CD4-positive, alpha-beta T cell (primary cell): ENCODE results near the gene RNF44. TPM values are rescaled to one million over a fixed set of nuclear protein-coding genes. Genes with fewer than 3 reads are reported as not detected.

Experiments used
- ATAC-seq: fragments of 200-7000 bp; cut with Tn5 transposase; one replicate; pipeline ENCODE4 v1.10.0; 2022; ENCODE audit warnings: mild to moderate bottlenecking; ENCODE audit not compliant: poor library complexity
- CTCF ChIA-PET: fragments of 350-600 bp; sonication (Branson Sonifier 250); formaldehyde crosslinking; loops from one replicate; lab custom pipeline; 2021; ENCODE audit warnings: antibody characterized with exemption, inconsistent platforms; lab: Charles Lee
- POLR2A ChIA-PET: fragments of 350-600 bp; sonication (Branson Sonifier 250); formaldehyde crosslinking; loops from one replicate; lab custom pipeline; 2021; ENCODE audit warnings: antibody characterized with exemption, inconsistent platforms; lab: Charles Lee
- DNase-seq, 14 experiments: peaks; one replicate each; pipeline ENCODE4 v3.0.0-alpha.2; 2013 to 2020; ENCODE audit warnings: mixed read lengths in 2 of 14
- H3K27ac ChIP-seq, 2 donors: one replicate each; pipeline versions ENCODE4 v1.5.1 to v1.7.0; 2013; ENCODE audit warnings: low read length in 2 of 2, low read depth in 1 of 2, mild to moderate bottlenecking in 1 of 2
- H3K27me3 ChIP-seq, 2 experiments: 1 replicate in 1 of 2; 2 replicates in 1 of 2; pipeline versions ENCODE4 v1.6.1 to v1.7.0; 2013; ENCODE audit warnings: low read length in 2 of 2, control low read depth in 1 of 2, mild to moderate bottlenecking in 1 of 2, moderate library complexity in 1 of 2; ENCODE audit not compliant: insufficient read depth in 2 of 2, control insufficient read depth in 1 of 2
- H3K36me3 ChIP-seq: one replicate; pipeline ENCODE4 v1.6.1; 2013; ENCODE audit warnings: low read length, control low read depth; ENCODE audit not compliant: insufficient read depth
- H3K4me1 ChIP-seq: one replicate; pipeline ENCODE4 v1.6.1; 2013; ENCODE audit warnings: low read length, control low read depth; ENCODE audit not compliant: insufficient read depth
- H3K4me3 ChIP-seq: one replicate; pipeline ENCODE4 v1.5.1; 2013; ENCODE audit warnings: mild to moderate bottlenecking, low read length, moderate library complexity
- H3K9me3 ChIP-seq, 2 experiments: 1 replicate in 1 of 2; 2 replicates in 1 of 2; pipeline versions ENCODE4 v1.6.1 to v1.7.0; 2013; ENCODE audit warnings: low read length in 2 of 2, mild to moderate bottlenecking in 2 of 2, control low read depth in 1 of 2, moderate library complexity in 1 of 2; ENCODE audit not compliant: control insufficient read depth in 1 of 2, insufficient read depth in 1 of 2
- H3K27ac Mint-ChIP-seq: one replicate; pipeline ENCODE4 v1.8.0; 2020; ENCODE audit warnings: mixed read lengths
- H3K27me3 Mint-ChIP-seq: one replicate; pipeline ENCODE4 v1.8.0; 2021; ENCODE audit warnings: mixed read lengths
- H3K36me3 Mint-ChIP-seq: one replicate; pipeline ENCODE4 v1.8.0; 2021; ENCODE audit warnings: low read depth, mixed read lengths
- H3K4me1 Mint-ChIP-seq: one replicate; pipeline ENCODE4 v1.8.0; 2021; ENCODE audit warnings: low read depth, mixed read lengths
- H3K4me3 Mint-ChIP-seq: one replicate; pipeline ENCODE4 v1.8.0; 2020; ENCODE audit warnings: mild to moderate bottlenecking, mixed read lengths
- H3K9me3 Mint-ChIP-seq: one replicate; pipeline ENCODE4 v1.8.0; 2020; ENCODE audit warnings: mixed read lengths
- intact Hi-C, 2 experiments: fragments of 100-400 bp; cut with DNase I in 1 of 2; cut with micrococcal nuclease in 1 of 2; formaldehyde crosslinking; loops; one replicate each; pipeline versions ENCODE4 v1.15.1 to v1.9.0; 2023 to 2025; cut with DNase I, micrococcal nuclease
- total RNA-seq, 174 experiments: library from RNA in 2 of 174; stranded (reverse) in 2 of 174; gene quantifications; one replicate each; pipeline ENCODE4 v1.2.3 and lab custom pipeline; 2021 to 2026
- TF ChIP-seq, protein P1 (sequence below): fragments of 200-600 bp; IDR thresholded peaks from one replicate; pipeline ENCODE4 v1.8.0; 2022; ENCODE audit warnings: antibody characterized with exemption, mild to moderate bottlenecking

Gene RNF44
- total RNA-seq, 2 experiments from 2014 or later = 208 to 217 TPM

GRCh38 chr5:176514244-176514950 is 22.8 kb downstream of the RNF44 start:
- H3K36me3 ChIP-seq = peaks cover 1% of the 10 kb centered on the region
- no peak overlapping the region for H3K27ac Mint-ChIP-seq
- H3K4me1 ChIP-seq = peaks cover 14% of the 10 kb centered on the region
- intact Hi-C loops = no loop called here
- ChIA-PET POLR2A (interaction anchor here (1.5 kb wide), 1 partner anchor 16 kb away, joined by 5 read pairs; no protein-coding TSS in a partner anchor), CTCF (no interaction called here)
- H3K36me3 Mint-ChIP-seq = no peaks in the 10 kb centered on the region
- no peaks in the 10 kb centered on the region for H3K9me3 ChIP-seq
- no peaks in the 10 kb centered on the region for H3K9me3 Mint-ChIP-seq
- H3K4me3 Mint-ChIP-seq = no peak overlapping the region
- H3K27ac ChIP-seq = no peak overlapping the region
- H3K4me1 Mint-ChIP-seq = peaks cover 13% of the 10 kb centered on the region
- ATAC-seq (no peak), DNase-seq (no peak)
- H3K4me3 ChIP-seq = no peak overlapping the region
- no peaks in the 10 kb centered on the region for H3K27me3 ChIP-seq
- no peaks in the 10 kb centered on the region for H3K27me3 Mint-ChIP-seq
- TF ChIP-seq, protein P1, sequence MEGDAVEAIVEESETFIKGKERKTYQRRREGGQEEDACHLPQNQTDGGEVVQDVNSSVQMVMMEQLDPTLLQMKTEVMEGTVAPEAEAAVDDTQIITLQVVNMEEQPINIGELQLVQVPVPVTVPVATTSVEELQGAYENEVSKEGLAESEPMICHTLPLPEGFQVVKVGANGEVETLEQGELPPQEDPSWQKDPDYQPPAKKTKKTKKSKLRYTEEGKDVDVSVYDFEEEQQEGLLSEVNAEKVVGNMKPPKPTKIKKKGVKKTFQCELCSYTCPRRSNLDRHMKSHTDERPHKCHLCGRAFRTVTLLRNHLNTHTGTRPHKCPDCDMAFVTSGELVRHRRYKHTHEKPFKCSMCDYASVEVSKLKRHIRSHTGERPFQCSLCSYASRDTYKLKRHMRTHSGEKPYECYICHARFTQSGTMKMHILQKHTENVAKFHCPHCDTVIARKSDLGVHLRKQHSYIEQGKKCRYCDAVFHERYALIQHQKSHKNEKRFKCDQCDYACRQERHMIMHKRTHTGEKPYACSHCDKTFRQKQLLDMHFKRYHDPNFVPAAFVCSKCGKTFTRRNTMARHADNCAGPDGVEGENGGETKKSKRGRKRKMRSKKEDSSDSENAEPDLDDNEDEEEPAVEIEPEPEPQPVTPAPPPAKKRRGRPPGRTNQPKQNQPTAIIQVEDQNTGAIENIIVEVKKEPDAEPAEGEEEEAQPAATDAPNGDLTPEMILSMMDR = no peak

- H3K4me1 ChIP-seq = peaks cover 14% of the 10 kb centered on the region
- peaks cover 4% of the 10 kb centered on the region for H3K36me3 ChIP-seq
Measured at GRCh38 chr5:176513788-176514187, 23.4 kb downstream of the RNF44 start.

DNA sequence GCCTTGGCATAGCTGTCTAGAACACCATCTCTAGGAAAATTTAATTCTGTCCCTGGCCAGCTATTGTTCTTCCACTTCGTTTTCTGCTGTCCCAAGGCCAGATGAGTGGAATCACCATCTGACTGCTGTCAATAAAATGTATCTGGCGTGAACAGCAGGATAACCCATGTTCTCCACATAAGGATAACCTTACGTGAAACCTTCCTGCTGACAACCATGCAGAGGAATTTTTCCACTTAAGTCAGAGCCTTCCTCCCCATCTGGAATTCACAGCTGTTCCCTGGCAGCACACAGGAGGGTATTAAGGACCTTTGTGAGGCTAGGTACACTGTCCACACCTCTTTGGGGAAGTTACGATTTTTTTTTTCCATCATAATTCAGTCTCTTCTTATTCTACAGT is 28.6 kb downstream of the RNF44 start:
- Mint-ChIP-seq H3K9me3 (no peaks in the 10 kb centered on the region), H3K4me3 (no peak overlapping the region), H3K27ac (peak overlapping the region; percentile 6), H3K4me1 (peaks cover 7% of the 10 kb centered on the region), H3K27me3 (no peaks in the 10 kb centered on the region), H3K36me3 (peaks cover 55% of the 10 kb centered on the region)
- H3K36me3 ChIP-seq = peaks cover 35% of the 10 kb centered on the region
- no peak overlapping the region for H3K27ac ChIP-seq
- ChIA-PET POLR2A (interaction anchor here (1.4 kb wide), 1 partner anchor 28 kb away, joined by 4 read pairs; the partner anchor contains the start of gene RNF44), CTCF (no interaction called here)
- H3K4me3 ChIP-seq = no peak overlapping the region
- no peak for ATAC-seq
- intact Hi-C loops = no loop called here
- TF ChIP-seq, protein P1 = no peak
- no peaks in the 10 kb centered on the region for H3K9me3 ChIP-seq
- DNase-seq = no peak
- H3K4me1 ChIP-seq = no peaks in the 10 kb centered on the region
- H3K27me3 ChIP-seq = no peaks in the 10 kb centered on the region

More at GRCh38 chr5:176513788-176514187, 23.4 kb downstream of the RNF44 start:
- DNase-seq (no peak), ATAC-seq (no peak)
- ChIA-PET POLR2A (interaction anchor here (1.5 kb wide), 1 partner anchor 17 kb away, joined by 5 read pairs; no protein-coding TSS in a partner anchor), CTCF (no interaction called here)
- no peak overlapping the region for H3K27ac Mint-ChIP-seq
- no peak overlapping the region for H3K4me3 Mint-ChIP-seq
- TF ChIP-seq, protein P1 = no peak
- peaks cover 6% of the 10 kb centered on the region for H3K36me3 Mint-ChIP-seq
- H3K27me3 ChIP-seq = no peaks in the 10 kb centered on the region
- H3K9me3 Mint-ChIP-seq = no peaks in the 10 kb centered on the region
- H3K4me1 Mint-ChIP-seq = peaks cover 13% of the 10 kb centered on the region
- H3K4me3 ChIP-seq = no peak overlapping the region
- H3K9me3 ChIP-seq = no peaks in the 10 kb centered on the region
- H3K27ac ChIP-seq = no peak overlapping the region
- intact Hi-C loops = no loop called here
- no peaks in the 10 kb centered on the region for H3K27me3 Mint-ChIP-seq
